A673 (cell line): ENCODE data around the gene SHFL.

Experiments
- CTCF ChIP-seq: fragments of 300-800, 200-600 bp; sonication (generic); conservative IDR thresholded peaks from 2 replicates; pipeline ENCODE4 v1.5.1; 2017; ENCODE audit warnings: low read depth, mild to moderate bottlenecking, antibody characterized with exemption, low read length, moderate library complexity, mixed read lengths
- EZH2 ChIP-seq: fragments of 200-600 bp; sonication (generic); IDR thresholded peaks from 2 replicates; pipeline ENCODE4 v1.6.1; 2017; ENCODE audit warnings: borderline replicate concordance, low read depth, mild to moderate bottlenecking, mixed read lengths, antibody characterized with exemption, low read length; ENCODE audit not compliant: poor library complexity, severe bottlenecking

DNA sequence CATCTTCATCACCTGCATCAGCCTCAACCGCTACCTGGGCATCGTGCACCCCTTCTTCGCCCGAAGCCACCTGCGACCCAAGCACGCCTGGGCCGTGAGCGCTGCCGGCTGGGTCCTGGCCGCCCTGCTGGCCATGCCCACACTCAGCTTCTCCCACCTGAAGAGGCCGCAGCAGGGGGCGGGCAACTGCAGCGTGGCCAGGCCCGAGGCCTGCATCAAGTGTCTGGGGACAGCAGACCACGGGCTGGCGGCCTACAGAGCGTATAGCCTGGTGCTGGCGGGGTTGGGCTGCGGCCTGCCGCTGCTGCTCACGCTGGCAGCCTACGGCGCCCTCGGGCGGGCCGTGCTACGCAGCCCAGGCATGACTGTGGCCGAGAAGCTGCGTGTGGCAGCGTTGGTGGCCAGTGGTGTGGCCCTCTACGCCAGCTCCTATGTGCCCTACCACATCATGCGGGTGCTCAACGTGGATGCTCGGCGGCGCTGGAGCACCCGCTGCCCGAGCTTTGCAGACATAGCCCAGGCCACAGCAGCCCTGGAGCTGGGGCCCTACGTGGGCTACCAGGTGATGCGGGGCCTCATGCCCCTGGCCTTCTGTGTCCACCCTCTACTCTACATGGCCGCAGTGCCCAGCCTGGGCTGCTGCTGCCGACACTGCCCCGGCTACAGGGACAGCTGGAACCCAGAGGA, 28.0 kb downstream of the SHFL start:
- TF ChIP-seq EZH2: no peak
- no peak for TF ChIP-seq CTCF
